H9 (cell line): ENCODE measurements around the gene BPIFB3. TPM values are rescaled to one million over a fixed set of nuclear protein-coding genes. Genes with fewer than 3 reads are reported as not detected.

Experiments
- DNase-seq: peaks from one replicate; pipeline ENCODE4 v3.0.0-alpha.2; 2017
- H2AFZ ChIP-seq: one replicate; pipeline ENCODE4 v1.6.1; 2013; ENCODE audit warnings: mild to moderate bottlenecking, low read length, control low read depth, moderate library complexity
- H2AK5ac ChIP-seq: 2 replicates; pipeline ENCODE4 v1.6.1; 2013; ENCODE audit warnings: low read length, control low read depth, mixed read lengths; ENCODE audit not compliant: insufficient read length
- H2BK120ac ChIP-seq: one replicate; pipeline ENCODE4 v1.6.1; 2013; ENCODE audit warnings: low read depth, mild to moderate bottlenecking, low read length, control low read depth, inconsistent platforms; ENCODE audit not compliant: poor library complexity, severe bottlenecking
- H2BK12ac ChIP-seq: 2 replicates; pipeline ENCODE4 v1.6.1; 2013; ENCODE audit warnings: low read length, control low read depth, mixed read lengths, low read depth; ENCODE audit not compliant: insufficient read length
- H2BK15ac ChIP-seq: 2 replicates; pipeline ENCODE4 v1.6.1; 2013; ENCODE audit warnings: low read depth, low read length, control low read depth
- H2BK20ac ChIP-seq: one replicate; pipeline ENCODE4 v1.6.1; 2013; ENCODE audit warnings: low read depth, mild to moderate bottlenecking, low read length, control low read depth, inconsistent platforms; ENCODE audit not compliant: poor library complexity, severe bottlenecking
- H2BK5ac ChIP-seq: 2 replicates; pipeline ENCODE4 v1.6.1; 2013; ENCODE audit warnings: low read length, control low read depth, mixed read lengths; ENCODE audit not compliant: insufficient read length
- H3K14ac ChIP-seq: 2 replicates; pipeline ENCODE4 v1.6.1; 2013; ENCODE audit warnings: low read length, control low read depth; ENCODE audit not compliant: insufficient read depth
- H3K18ac ChIP-seq: 2 replicates; pipeline ENCODE4 v1.6.1; 2013; ENCODE audit warnings: low read depth, mild to moderate bottlenecking, mixed read lengths, low read length, control low read depth; ENCODE audit not compliant: insufficient read length
- H3K23ac ChIP-seq: 2 replicates; pipeline ENCODE4 v1.6.1; 2013; ENCODE audit warnings: low read length, control low read depth, mixed read lengths, low read depth; ENCODE audit not compliant: insufficient read length
- H3K23me2 ChIP-seq: 2 replicates; pipeline ENCODE4 v1.6.1; 2013; ENCODE audit warnings: low read depth, mild to moderate bottlenecking, mixed read lengths, low read length, control low read depth; ENCODE audit not compliant: insufficient read length, poor library complexity, severe bottlenecking
- H3K27ac ChIP-seq: 2 replicates; pipeline ENCODE4 v1.5.1; 2013; ENCODE audit warnings: low read length, control low read depth, mixed read lengths, low read depth; ENCODE audit not compliant: insufficient read length
- H3K27me3 ChIP-seq: 2 replicates; pipeline ENCODE4 v1.6.1; 2013; ENCODE audit warnings: low read length, control low read depth, inconsistent platforms; ENCODE audit not compliant: insufficient read depth
- H3K4ac ChIP-seq: 2 replicates; pipeline ENCODE4 v1.6.1; 2013; ENCODE audit warnings: low read depth, mild to moderate bottlenecking, control low read depth, inconsistent platforms, low read length, moderate library complexity
- H3K4me1 ChIP-seq: 2 replicates; pipeline ENCODE4 v1.6.1; 2013; ENCODE audit warnings: low read length, control low read depth, inconsistent platforms; ENCODE audit not compliant: insufficient read depth
- H3K4me2 ChIP-seq: 2 replicates; pipeline ENCODE4 v1.6.1; 2013; ENCODE audit warnings: low read length, control low read depth, mixed read lengths; ENCODE audit not compliant: insufficient read length, insufficient read depth
- H3K56ac ChIP-seq: 2 replicates; pipeline ENCODE4 v1.6.1; 2013; ENCODE audit warnings: low read depth, mild to moderate bottlenecking, mixed read lengths, low read length, control low read depth; ENCODE audit not compliant: insufficient read length
- H3K79me1 ChIP-seq: 2 replicates; pipeline ENCODE4 v1.6.1; 2013; ENCODE audit warnings: low read depth, mild to moderate bottlenecking, moderate library complexity, low read length, control low read depth, inconsistent platforms; ENCODE audit not compliant: insufficient read depth, poor library complexity, severe bottlenecking
- H3K79me2 ChIP-seq: 2 replicates; pipeline ENCODE4 v1.6.1; 2013; ENCODE audit warnings: low read length, control low read depth, inconsistent platforms; ENCODE audit not compliant: insufficient read depth
- H3K9ac ChIP-seq: 2 replicates; pipeline ENCODE4 v1.6.1; 2013; ENCODE audit warnings: low read length, control low read depth, mixed read lengths; ENCODE audit not compliant: insufficient read length; ENCODE audit errors: extremely low read depth
- H3K9me3 ChIP-seq: one replicate; pipeline ENCODE4 v1.6.1; 2013; ENCODE audit warnings: low read depth, low read length, inconsistent platforms; ENCODE audit not compliant: control insufficient read depth
- H3T11ph ChIP-seq: one replicate; pipeline ENCODE4 v1.6.1; 2013; ENCODE audit warnings: mild to moderate bottlenecking, low read length, control low read depth, inconsistent platforms
- H4K20me1 ChIP-seq: one replicate; pipeline ENCODE4 v1.6.1; 2013; ENCODE audit not compliant: control insufficient read depth, insufficient read length, insufficient read depth
- H4K5ac ChIP-seq: 2 replicates; pipeline ENCODE4 v1.6.1; 2013; ENCODE audit warnings: low read depth, mild to moderate bottlenecking, mixed read lengths, low read length, control low read depth; ENCODE audit not compliant: insufficient read length
- H4K8ac ChIP-seq: replicated peaks from 2 replicates; pipeline ENCODE4 v1.6.1; 2013; ENCODE audit warnings: low read length, control low read depth, mixed read lengths, low read depth; ENCODE audit not compliant: insufficient read length
- H4K91ac ChIP-seq: 2 replicates; pipeline ENCODE4 v1.6.1; 2013; ENCODE audit warnings: low read depth, mild to moderate bottlenecking, moderate library complexity, mixed read lengths, low read length, control low read depth; ENCODE audit not compliant: insufficient read length
- H3K27ac Mint-ChIP-seq, 3 experiments: 2 replicates in 2 of 3; 3 replicates in 1 of 3; pipeline ENCODE4 v1.8.0; 2020 to 2021; ENCODE audit warnings: mixed read lengths in 3 of 3, mild to moderate bottlenecking in 1 of 3, moderate library complexity in 1 of 3
- H3K27me3 Mint-ChIP-seq: 2 replicates; pipeline ENCODE4 v1.8.0; 2021; ENCODE audit warnings: low read depth, mild to moderate bottlenecking, moderate library complexity, mixed read lengths
- H3K36me3 Mint-ChIP-seq, 3 experiments: 2 replicates in 2 of 3; 3 replicates in 1 of 3; pipeline ENCODE4 v1.8.0; 2020 to 2021; ENCODE audit warnings: low read depth in 3 of 3, mixed read lengths in 3 of 3; ENCODE audit not compliant: insufficient read depth in 1 of 3
- H3K4me1 Mint-ChIP-seq, 2 experiments: 2 replicates each; pipeline ENCODE4 v1.8.0; 2020; ENCODE audit warnings: mixed read lengths in 2 of 2
- H3K4me3 Mint-ChIP-seq, 2 experiments: 2 replicates in 1 of 2; 3 replicates in 1 of 2; pipeline ENCODE4 v1.8.0; 2020 to 2021; ENCODE audit warnings: mild to moderate bottlenecking in 2 of 2, mixed read lengths in 2 of 2, moderate library complexity in 1 of 2
- H3K9me3 Mint-ChIP-seq, 2 experiments: 2 replicates in 1 of 2; 3 replicates in 1 of 2; pipeline ENCODE4 v1.8.0; 2020; ENCODE audit warnings: mild to moderate bottlenecking in 2 of 2, mixed read lengths in 2 of 2, moderate library complexity in 1 of 2
- CTCF ChIP-seq: fragments of 200-600 bp; sonication (generic); conservative IDR thresholded peaks from 3 replicates; pipeline ENCODE4 v1.8.0; 2021; ENCODE audit warnings: antibody characterized with exemption, mild to moderate bottlenecking
- WGBS: extraction: QIAGEN DNeasy Blood & Tissue Kit; methylation state at CpG from one replicate; pipeline ENCODE4 v1.1.7; 2013; ENCODE audit warnings: missing lambda C conversion rate, low lambda C conversion rate, mixed read lengths; ENCODE audit not compliant: insufficient read length; ENCODE audit errors: extremely low coverage; 5-methylcytosine and 5-hydroxymethylcytosine counted together
- total RNA-seq: library from RNA; stranded (reverse); gene quantifications from 2 replicates; pipeline ENCODE4 v1.2.1, GENCODE V29; 2021

BPIFB3 gene
- total RNA-seq, 1 experiment from 2014 or later = not detected

- Histone ChIP-seq H3K4me1 (no peaks in the 10 kb centered on the region), H2BK120ac (no peak overlapping the region), H3K27ac (no peak overlapping the region), H2BK20ac (no peak overlapping the region), H4K5ac (no peak overlapping the region), H3K4ac (no peak overlapping the region), H3K79me1 (no peaks in the 10 kb centered on the region), H3K14ac (no peak overlapping the region), H3K9me3 (no peaks in the 10 kb centered on the region), H3K18ac (no peak overlapping the region), H3K4me2 (no peak overlapping the region), H3K9ac (no peak overlapping the region), H3K56ac (no peak overlapping the region), H4K20me1 (no peaks in the 10 kb centered on the region), H2AK5ac (no peak overlapping the region), H2AFZ (no peak overlapping the region), H3T11ph (no peak overlapping the region), H2BK15ac (no peak overlapping the region), H3K27me3 (no peaks in the 10 kb centered on the region), H3K23ac (no peak overlapping the region), H3K23me2 (no peaks in the 10 kb centered on the region), H4K91ac (no peak overlapping the region), H4K8ac (no peak overlapping the region), H3K79me2 (no peaks in the 10 kb centered on the region), H2BK5ac (no peak overlapping the region), H2BK12ac (no peak overlapping the region)
- H3K4me1 Mint-ChIP-seq = no peaks in the 10 kb centered on the region
- TF ChIP-seq CTCF = no peak
- no peak for DNase-seq
- peaks cover 24 to 27% of the 10 kb centered on the region in 2 experiments for H3K9me3 Mint-ChIP-seq
- H3K36me3 Mint-ChIP-seq = peaks cover 9 to 19% (median 14%) of the 10 kb centered on the region in 3 experiments
- no CpG with 5 or more reads among the region's 7 CpGs for WGBS
- H3K4me3 Mint-ChIP-seq = no peak overlapping the region
- no peak overlapping the region for H3K27ac Mint-ChIP-seq
- peaks cover 19% of the 10 kb centered on the region for H3K27me3 Mint-ChIP-seq
Observed at GRCh38 chr20:33112547-33113386, 59.1 kb downstream of the BPIFB3 start.
